Caco-2 (cell line): ENCODE measurements around the gene CHGA. TPM values are rescaled to one million over a fixed set of nuclear protein-coding genes. Genes with fewer than 3 reads are reported as not detected.

ENCODE experiments used
- BruUV-seq: library from RNA; stranded (reverse); fragments of 400-500 nt; replicated peaks from 2 replicates; lab custom pipeline; 2021; lab: Mats Ljungman, UMichigan
- CTCF ChIA-PET: fragments of 300-600 bp; sonication (Branson Sonifier 250); formaldehyde crosslinking; loops from one replicate; lab custom pipeline; 2022; ENCODE audit warnings: antibody characterized with exemption; lab: Charles Lee
- POLR2A ChIA-PET: fragments of 300-600 bp; sonication (Branson Sonifier 250); formaldehyde crosslinking; loops from one replicate; lab custom pipeline; 2022; ENCODE audit warnings: antibody characterized with exemption; lab: Charles Lee
- DNase-seq, 2 experiments: peaks; one replicate each; pipeline versions ENCODE4 v3.0.0 to v3.0.0-alpha.2; 2020 to 2022
- H3K27me3 ChIP-seq: replicated peaks from 2 replicates; pipeline ENCODE4 v1.6.0; 2011; ENCODE audit warnings: low read length; ENCODE audit not compliant: control insufficient read depth, insufficient read depth
- H3K36me3 ChIP-seq: 2 replicates; pipeline ENCODE4 v1.5.1; 2011; ENCODE audit warnings: low read length; ENCODE audit not compliant: control insufficient read depth, insufficient read depth
- H3K4me1 ChIP-seq: fragments of 250-450 bp; sonication (Bioruptor Pico); 2 replicates; pipeline ENCODE4 v1.5.1; 2020; ENCODE audit warnings: mild to moderate bottlenecking
- H3K4me3 ChIP-seq: 2 replicates; pipeline ENCODE4 v1.5.1; 2011; ENCODE audit warnings: low read depth, mild to moderate bottlenecking, control low read depth, low read length
- H3K9me3 ChIP-seq: fragments of 250-450 bp; sonication (Bioruptor Pico); 2 replicates; pipeline ENCODE4 v1.5.1; 2020; ENCODE audit warnings: mild to moderate bottlenecking, moderate library complexity
- H3K27ac Mint-ChIP-seq: one replicate; pipeline ENCODE4 v1.8.0; 2022; ENCODE audit warnings: mixed read lengths; ENCODE audit not compliant: unreplicated experiment
- H3K27me3 Mint-ChIP-seq: one replicate; pipeline ENCODE4 v1.8.0; 2022; ENCODE audit warnings: mixed read lengths; ENCODE audit not compliant: insufficient read depth, unreplicated experiment
- H3K36me3 Mint-ChIP-seq: one replicate; pipeline ENCODE4 v1.8.0; 2022; ENCODE audit warnings: mild to moderate bottlenecking, mixed read lengths; ENCODE audit not compliant: insufficient read depth, unreplicated experiment
- H3K4me1 Mint-ChIP-seq: one replicate; pipeline ENCODE4 v1.8.0; 2022; ENCODE audit warnings: low read depth, mixed read lengths; ENCODE audit not compliant: unreplicated experiment
- H3K4me3 Mint-ChIP-seq: one replicate; pipeline ENCODE4 v1.8.0; 2022; ENCODE audit warnings: mild to moderate bottlenecking, moderate library complexity, mixed read lengths; ENCODE audit not compliant: unreplicated experiment
- H3K9me3 Mint-ChIP-seq: one replicate; pipeline ENCODE4 v1.8.0; 2022; ENCODE audit warnings: mixed read lengths; ENCODE audit not compliant: unreplicated experiment
- intact Hi-C: fragments of 100-400 bp; cut with micrococcal nuclease; formaldehyde crosslinking; loops from one replicate; pipeline ENCODE4 v1.10.0; 2022; ENCODE audit not compliant: unreplicated experiment
- total RNA-seq: library from RNA; stranded (reverse); gene quantifications from 2 replicates; pipeline ENCODE4 v1.2.3, GENCODE V29; 2022
- TF ChIP-seq, protein P1 (sequence below), 2 experiments: fragments of 200-600 bp in 1 of 2; IDR thresholded peaks; 1 replicate in 1 of 2; 2 replicates in 1 of 2; pipeline versions ENCODE4 v1.5.1 to v1.8.0; 2011 to 2022; ENCODE audit warnings: antibody characterized with exemption in 1 of 2, control low read depth in 1 of 2, inconsistent platforms in 1 of 2, low read depth in 1 of 2, low read length in 1 of 2, mild to moderate bottlenecking in 1 of 2, moderate library complexity in 1 of 2; ENCODE audit not compliant: insufficient read depth in 1 of 2, severe bottlenecking in 1 of 2, unreplicated experiment in 1 of 2

Gene CHGA
- total RNA-seq, 1 experiment from 2014 or later = not detected

- TF ChIP-seq, protein P1, sequence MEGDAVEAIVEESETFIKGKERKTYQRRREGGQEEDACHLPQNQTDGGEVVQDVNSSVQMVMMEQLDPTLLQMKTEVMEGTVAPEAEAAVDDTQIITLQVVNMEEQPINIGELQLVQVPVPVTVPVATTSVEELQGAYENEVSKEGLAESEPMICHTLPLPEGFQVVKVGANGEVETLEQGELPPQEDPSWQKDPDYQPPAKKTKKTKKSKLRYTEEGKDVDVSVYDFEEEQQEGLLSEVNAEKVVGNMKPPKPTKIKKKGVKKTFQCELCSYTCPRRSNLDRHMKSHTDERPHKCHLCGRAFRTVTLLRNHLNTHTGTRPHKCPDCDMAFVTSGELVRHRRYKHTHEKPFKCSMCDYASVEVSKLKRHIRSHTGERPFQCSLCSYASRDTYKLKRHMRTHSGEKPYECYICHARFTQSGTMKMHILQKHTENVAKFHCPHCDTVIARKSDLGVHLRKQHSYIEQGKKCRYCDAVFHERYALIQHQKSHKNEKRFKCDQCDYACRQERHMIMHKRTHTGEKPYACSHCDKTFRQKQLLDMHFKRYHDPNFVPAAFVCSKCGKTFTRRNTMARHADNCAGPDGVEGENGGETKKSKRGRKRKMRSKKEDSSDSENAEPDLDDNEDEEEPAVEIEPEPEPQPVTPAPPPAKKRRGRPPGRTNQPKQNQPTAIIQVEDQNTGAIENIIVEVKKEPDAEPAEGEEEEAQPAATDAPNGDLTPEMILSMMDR (IDR thresholded peaks at IDR 0.05; ENCODE audit: insufficient read depth in 1 of 2, low read depth in 1 of 2, low read length in 1 of 2, severe bottlenecking in 1 of 2, unreplicated experiment in 1 of 2) = no peak
- POLR2A ChIA-PET = no interaction called here
- H3K27me3 Mint-ChIP-seq = no peaks in the 10 kb centered on the region
- no peaks in the 10 kb centered on the region for H3K27me3 ChIP-seq
- H3K4me1 ChIP-seq = no peaks in the 10 kb centered on the region
- H3K27ac Mint-ChIP-seq = no peak overlapping the region
- no peaks in the 10 kb centered on the region for H3K36me3 ChIP-seq
- DNase-seq = no peak
- no peak overlapping the region for H3K4me3 ChIP-seq
- no peaks in the 10 kb centered on the region for H3K9me3 ChIP-seq
- no TSS peak for BruUV-seq
- CTCF ChIA-PET = no interaction called here
- no peaks in the 10 kb centered on the region for H3K9me3 Mint-ChIP-seq
- H3K4me1 Mint-ChIP-seq = no peaks in the 10 kb centered on the region
- peaks cover 21% of the 10 kb centered on the region for H3K36me3 Mint-ChIP-seq
- intact Hi-C loops = loop anchor here (2.0 to 5.0 kb wide), 2 partner anchors 139 to 225 kb away; no protein-coding TSS in a partner anchor
- H3K4me3 Mint-ChIP-seq = no peak overlapping the region
Observed at GRCh38 chr14:92953526-92953925, 30.6 kb downstream of the CHGA start.

DNA sequence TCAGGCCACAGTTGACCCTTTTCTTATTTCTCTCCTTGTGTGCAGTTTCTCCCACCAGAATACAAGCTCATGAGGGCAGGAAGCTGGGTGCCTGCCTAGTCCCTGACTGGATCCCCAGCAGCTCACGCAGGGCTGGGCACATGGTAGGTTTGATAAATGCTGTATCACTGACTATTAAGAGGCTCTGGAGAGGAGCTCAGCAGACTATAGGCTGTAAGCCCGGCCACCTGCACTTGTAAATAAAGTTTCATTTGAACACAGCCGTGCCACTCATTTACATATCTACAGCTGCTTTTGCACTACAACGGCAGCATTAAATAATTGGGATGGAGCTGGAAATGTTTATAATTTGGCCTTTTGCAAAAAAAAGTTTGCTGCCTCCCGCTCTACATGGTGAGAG, 32.0 kb downstream of the CHGA start:
- CTCF ChIA-PET = interaction anchor here (0.7 kb wide), 1 partner anchor 52 kb away, joined by 3 read pairs; no protein-coding TSS in a partner anchor
- Mint-ChIP-seq H3K4me3 (no peak overlapping the region), H3K27me3 (no peaks in the 10 kb centered on the region), H3K9me3 (no peaks in the 10 kb centered on the region), H3K27ac (no peak overlapping the region), H3K4me1 (no peaks in the 10 kb centered on the region), H3K36me3 (peaks cover 22% of the 10 kb centered on the region)
- Histone ChIP-seq H3K36me3 (no peaks in the 10 kb centered on the region), H3K4me3 (no peak overlapping the region), H3K4me1 (no peaks in the 10 kb centered on the region), H3K27me3 (no peaks in the 10 kb centered on the region), H3K9me3 (no peaks in the 10 kb centered on the region)
- POLR2A ChIA-PET = no interaction called here
- no peak for DNase-seq
- BruUV-seq = no TSS peak
- TF ChIP-seq, protein P1 (IDR thresholded peaks at IDR 0.05; ENCODE audit: insufficient read depth in 1 of 2, low read depth in 1 of 2, low read length in 1 of 2, severe bottlenecking in 1 of 2, unreplicated experiment in 1 of 2) = no peak
- intact Hi-C loops = loop anchor here (5.0 kb wide), 1 partner anchor 137 kb away; no protein-coding TSS in a partner anchor

- Mint-ChIP-seq H3K4me3 (no peak overlapping the region), H3K27ac (no peak overlapping the region), H3K36me3 (peaks cover 22% of the 10 kb centered on the region), H3K4me1 (no peaks in the 10 kb centered on the region), H3K9me3 (no peaks in the 10 kb centered on the region), H3K27me3 (no peaks in the 10 kb centered on the region)
- Histone ChIP-seq H3K27me3 (no peaks in the 10 kb centered on the region), H3K36me3 (no peaks in the 10 kb centered on the region), H3K4me1 (no peaks in the 10 kb centered on the region), H3K9me3 (no peaks in the 10 kb centered on the region), H3K4me3 (no peak overlapping the region)
- TF ChIP-seq, protein P1 (IDR thresholded peaks at IDR 0.05; ENCODE audit: insufficient read depth in 1 of 2, low read depth in 1 of 2, low read length in 1 of 2, severe bottlenecking in 1 of 2, unreplicated experiment in 1 of 2) = no peak
- ChIA-PET CTCF (interaction anchor here (0.6 to 0.7 kb wide), 2 partner anchors 52 to 59 kb away, joined by 3 to 4 read pairs; no protein-coding TSS in a partner anchor), POLR2A (interaction anchor here (0.7 kb wide), 1 partner anchor 9 kb away, joined by 4 read pairs; no protein-coding TSS in a partner anchor)
- DNase-seq = no peak
- intact Hi-C loops = no loop called here
- BruUV-seq = no TSS peak
Observed at GRCh38 chr14:92955381-92955780, 32.4 kb downstream of the CHGA start.
